HCT116 (cell line): ENCODE data around the gene SOX2. TPM values are rescaled to one million over a fixed set of nuclear protein-coding genes. Genes with fewer than 3 reads are reported as not detected.

Experiments used
- ATAC-seq: fragments of 200-7000 bp; cut with Tn5 transposase; 2 replicates; pipeline ENCODE4 v1.9.1; 2020; ENCODE audit warnings: mild to moderate bottlenecking, moderate library complexity
- BruUV-seq: library from RNA; stranded (reverse); fragments of 400-500 nt; replicated peaks from 2 replicates; lab custom pipeline; 2021; lab: Mats Ljungman, UMichigan
- CTCF ChIA-PET: fragments of 300-600 bp; sonication (Branson Sonifier 250); formaldehyde crosslinking; loops from one replicate; lab custom pipeline; 2021; ENCODE audit warnings: antibody characterized with exemption; lab: Charles Lee
- POLR2A ChIA-PET: fragments of 300-600, 350-600 bp; sonication (Branson Sonifier 250); formaldehyde crosslinking; loops from one replicate; lab custom pipeline; 2021; ENCODE audit warnings: antibody characterized with exemption; lab: Charles Lee
- RAD21 ChIA-PET, 2 experiments: fragments of 300-600 bp; sonication (Branson Sonifier 250); formaldehyde crosslinking; loops; one replicate each; lab custom pipeline; 2023; ENCODE audit warnings: low total read pairs in 2 of 2; ENCODE audit not compliant: uncharacterized antibody in 2 of 2, unreplicated experiment in 2 of 2, low non-redundant PET in 1 of 2; lab: Charles Lee
- DNase-seq: peaks from one replicate; pipeline ENCODE4 v3.0.0-alpha.2; 2010; ENCODE audit warnings: low read depth, low spot score
- H2AFZ ChIP-seq: fragments of 200-600 bp; shearing (Covaris generic), sonication (generic); 2 replicates; pipeline ENCODE4 v1.6.1; 2017; ENCODE audit warnings: low read depth, mixed run types, mixed read lengths, antibody characterized with exemption, low read length; ENCODE audit not compliant: poor library complexity, severe bottlenecking
- H3K27ac ChIP-seq: 2 replicates; pipeline ENCODE4 v1.5.1; 2012; ENCODE audit warnings: low read depth, low read length
- H3K27me3 ChIP-seq: fragments of 200-600 bp; sonication (generic); 2 replicates; pipeline ENCODE4 v1.6.1; 2016; ENCODE audit warnings: mixed run types, low read length, mixed read lengths; ENCODE audit not compliant: insufficient read depth
- H3K36me3 ChIP-seq, 2 experiments: fragments of 200-500 bp in 1 of 2; fragments of 200-600 bp in 1 of 2; sonication (Bioruptor generic) in 1 of 2; sonication (generic) in 1 of 2; 2 replicates each; pipeline versions ENCODE4 v1.5.1 to v1.6.1; 2014 to 2016; ENCODE audit warnings: low read length in 2 of 2, inconsistent platforms in 1 of 2, mixed read lengths in 1 of 2, mixed run types in 1 of 2; ENCODE audit not compliant: insufficient read depth in 2 of 2, control insufficient read depth in 1 of 2
- H3K4me1 ChIP-seq, 2 experiments: fragments of 200-600 bp in 1 of 2; sonication (generic) in 1 of 2; 2 replicates each; pipeline versions ENCODE4 v1.5.1 to v1.6.1; 2012 to 2017; ENCODE audit warnings: low read length in 2 of 2, inconsistent platforms in 1 of 2, mild to moderate bottlenecking in 1 of 2, mixed read lengths in 1 of 2, mixed run types in 1 of 2, moderate library complexity in 1 of 2; ENCODE audit not compliant: insufficient read depth in 2 of 2, control insufficient read depth in 1 of 2
- H3K4me2 ChIP-seq: fragments of 200-600 bp; sonication (generic); 2 replicates; pipeline ENCODE4 v1.6.1; 2017; ENCODE audit warnings: mixed run types, low read length, mixed read lengths
- H3K4me3 ChIP-seq, 2 experiments: fragments of 200-600 bp in 1 of 2; sonication (generic) in 1 of 2; replicated peaks in 1 of 2; 2 replicates each; pipeline ENCODE4 v1.5.1; 2011 to 2016; ENCODE audit warnings: low read length in 2 of 2, control low read depth in 1 of 2, low read depth in 1 of 2, mild to moderate bottlenecking in 1 of 2, mixed read lengths in 1 of 2, mixed run types in 1 of 2
- H3K79me2 ChIP-seq: fragments of 200-600 bp; sonication (generic); 2 replicates; pipeline ENCODE4 v1.6.1; 2017; ENCODE audit warnings: mild to moderate bottlenecking, mixed run types, low read length, moderate library complexity, mixed read lengths; ENCODE audit not compliant: insufficient read depth
- H3K9ac ChIP-seq: fragments of 200-600 bp; sonication (generic); 2 replicates; pipeline ENCODE4 v1.6.1; 2016; ENCODE audit warnings: low read length, mixed read lengths
- H3K9me2 ChIP-seq: fragments of 200-600 bp; sonication (generic), shearing (Covaris generic); 2 replicates; pipeline ENCODE4 v1.6.1; 2017; ENCODE audit warnings: mixed run types, mild to moderate bottlenecking, moderate library complexity; ENCODE audit not compliant: insufficient read depth
- H3K9me3 ChIP-seq, 2 experiments: fragments of 200-500 bp in 1 of 2; fragments of 200-600 bp in 1 of 2; sonication (Bioruptor generic) in 1 of 2; sonication (generic) in 1 of 2; 2 replicates each; pipeline ENCODE4 v1.6.1; 2014 to 2017; ENCODE audit warnings: low read length in 2 of 2, mixed read lengths in 2 of 2, inconsistent platforms in 1 of 2, low read depth in 1 of 2, mild to moderate bottlenecking in 1 of 2, mixed run types in 1 of 2, moderate library complexity in 1 of 2; ENCODE audit not compliant: control insufficient read depth in 1 of 2, insufficient read depth in 1 of 2
- H4K20me1 ChIP-seq: fragments of 200-600 bp; sonication (generic), shearing (Covaris generic); 2 replicates; pipeline ENCODE4 v1.6.1; 2017; ENCODE audit warnings: mixed run types, mild to moderate bottlenecking, moderate library complexity; ENCODE audit not compliant: insufficient read depth
- CBX3 ChIP-seq: IDR thresholded peaks from 2 replicates; pipeline ENCODE4 v1.6.1; 2012; ENCODE audit warnings: low read depth
- CEBPB ChIP-seq: IDR thresholded peaks from 2 replicates; pipeline ENCODE4 v1.6.1; 2012; ENCODE audit warnings: low read depth
- CTCF ChIP-seq, 3 experiments: fragments of 200-600 bp in 1 of 3; sonication (generic) in 1 of 3; IDR thresholded peaks in 2 of 3; conservative IDR thresholded peaks in 1 of 3; 2 replicates each; pipeline ENCODE4 v1.5.1; 2012 to 2017; ENCODE audit warnings: low read depth in 2 of 3, low read length in 2 of 3, antibody characterized with exemption in 1 of 3, borderline replicate concordance in 1 of 3, control low read depth in 1 of 3, mild to moderate bottlenecking in 1 of 3, mixed read lengths in 1 of 3, mixed run types in 1 of 3, moderate library complexity in 1 of 3; ENCODE audit not compliant: insufficient read depth in 1 of 3
- EGR1 ChIP-seq: IDR thresholded peaks from 2 replicates; pipeline ENCODE4 v1.6.1; 2012; ENCODE audit warnings: low read depth
- FOSL1 ChIP-seq: IDR thresholded peaks from 2 replicates; pipeline ENCODE4 v1.6.1; 2012; ENCODE audit warnings: low read depth
- MAX ChIP-seq: IDR thresholded peaks from 2 replicates; pipeline ENCODE4 v1.6.1; 2012
- RAD21 ChIP-seq: IDR thresholded peaks from 2 replicates; pipeline ENCODE4 v1.6.1; 2012; ENCODE audit warnings: low read depth, mild to moderate bottlenecking
- REST ChIP-seq: IDR thresholded peaks from 2 replicates; pipeline ENCODE4 v1.6.1; 2012; ENCODE audit warnings: low read depth
- SIN3A ChIP-seq: IDR thresholded peaks from 2 replicates; pipeline ENCODE4 v1.6.1; 2012; ENCODE audit warnings: low read depth
- SP1 ChIP-seq: IDR thresholded peaks from 2 replicates; pipeline ENCODE4 v1.6.1; 2012; ENCODE audit warnings: low read depth
- SRF ChIP-seq: IDR thresholded peaks from 2 replicates; pipeline ENCODE4 v1.6.1; 2012; ENCODE audit warnings: low read depth
- TCF7L2 ChIP-seq: IDR thresholded peaks from 2 replicates; pipeline ENCODE4 v1.7.0; 2011; ENCODE audit warnings: borderline replicate concordance, inconsistent platforms; ENCODE audit not compliant: insufficient read depth, insufficient read length; ENCODE audit errors: extremely low read depth
- YY1 ChIP-seq: IDR thresholded peaks from 2 replicates; pipeline ENCODE4 v1.6.1; 2011; ENCODE audit warnings: low read length, low read depth, moderate library complexity, mild to moderate bottlenecking; ENCODE audit not compliant: insufficient replicate concordance; ENCODE audit errors: extremely low read depth
- ZBTB33 ChIP-seq: IDR thresholded peaks from 2 replicates; pipeline ENCODE4 v1.6.1; 2011; ENCODE audit warnings: mild to moderate bottlenecking, low read length, moderate library complexity; ENCODE audit not compliant: insufficient replicate concordance; ENCODE audit errors: extremely low read depth
- ZFX ChIP-seq: fragments of 450-650 bp; IDR thresholded peaks from 2 replicates; pipeline ENCODE4 v1.6.1; 2017
- ZNF274 ChIP-seq: fragments of 200-500 bp; sonication (Bioruptor generic); IDR thresholded peaks from 2 replicates; pipeline ENCODE4 v1.6.1; 2014; ENCODE audit warnings: mild to moderate bottlenecking, low read depth, low read length, inconsistent platforms
- intact Hi-C: fragments of 100-400 bp; cut with micrococcal nuclease; formaldehyde crosslinking; loops from 2 replicates; pipeline ENCODE4 v1.10.0; 2022
- total RNA-seq: library from RNA; stranded (reverse); gene quantifications from one replicate; pipeline ENCODE4 v1.2.1, GENCODE V29; 2021; ENCODE audit not compliant: unreplicated experiment

Gene SOX2
- total RNA-seq, 1 experiment from 2014 or later, result 0.15 TPM

GRCh38 chr3:181695661-181696491 lies 15.8 kb upstream of the SOX2 start:
- H2AFZ ChIP-seq, result no peak overlapping the region
- no TSS peak for BruUV-seq
- no peaks in the 10 kb centered on the region for H4K20me1 ChIP-seq
- POLR2A ChIA-PET, result no interaction called here
- H3K27me3 ChIP-seq, result no peaks in the 10 kb centered on the region; the same call in 1 of the 2 replicates
- CTCF ChIA-PET, result no interaction called here
- DNase-seq (no peak), ATAC-seq (no peak)
- no peak overlapping the region for H3K4me3 ChIP-seq
- no peaks in the 10 kb centered on the region for H3K79me2 ChIP-seq
- no peak overlapping the region for H3K27ac ChIP-seq
- H3K4me2 ChIP-seq, result no peak overlapping the region
- RAD21 ChIA-PET, result no interaction called here
- H3K4me1 ChIP-seq, result peaks cover 0 to 3% of the 10 kb centered on the region in 2 experiments; a peak in 2 of 4 replicates
- intact Hi-C loops, result no loop called here
- H3K9me3 ChIP-seq, result no peaks in the 10 kb centered on the region
- TF ChIP-seq SIN3A, result no peak
- no peak for TF ChIP-seq RAD21
- no peak for TF ChIP-seq MAX
- TF ChIP-seq YY1, result no peak
- TF ChIP-seq SP1, result no peak
- TF ChIP-seq REST, result no peak
- no peak for TF ChIP-seq CTCF (IDR thresholded peaks at IDR 0.05 in 2 of 3, conservative IDR thresholded peaks at IDR 0.05 in 1 of 3; ENCODE audit: borderline replicate concordance in 1 of 3, insufficient read depth in 1 of 3, low read depth in 2 of 3, low read length in 2 of 3)
- TF ChIP-seq CEBPB, result no peak
- no peak for TF ChIP-seq CBX3
- no peak for TF ChIP-seq ZNF274
- TF ChIP-seq SRF, result no peak
- TF ChIP-seq ZBTB33, result no peak
- TF ChIP-seq ZFX, result no peak
- no peak for TF ChIP-seq EGR1
- TF ChIP-seq TCF7L2, result no peak
- TF ChIP-seq FOSL1, result no peak
- TF ChIP-seq, all 23 proteins: peak for 0
- H3K9ac ChIP-seq, result no peak overlapping the region
- no peaks in the 10 kb centered on the region for H3K9me2 ChIP-seq
- H3K36me3 ChIP-seq, result no peaks in the 10 kb centered on the region
